GM15510 (cell line): ENCODE measurements around the gene TP53TG3E.
"Not testable (repeated sequence)": the region's sequence is repeated elsewhere in the genome, so short reads cannot be mapped to it uniquely, and the experiment has no call there.

ENCODE experiments used
- POLR2A ChIP-seq: IDR thresholded peaks from 3 replicates; pipeline ENCODE4 v1.6.1; 2011; ENCODE audit warnings: borderline replicate concordance; ENCODE audit not compliant: insufficient read length; ENCODE audit errors: extremely low read depth

Gene TP53TG3E, protein sequence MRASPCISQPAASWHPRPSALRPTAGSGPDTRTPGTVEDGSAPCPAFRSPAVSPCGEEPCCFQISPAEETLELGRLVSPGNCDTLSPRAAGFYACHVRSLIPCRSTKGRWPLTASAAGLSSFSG

DNA sequence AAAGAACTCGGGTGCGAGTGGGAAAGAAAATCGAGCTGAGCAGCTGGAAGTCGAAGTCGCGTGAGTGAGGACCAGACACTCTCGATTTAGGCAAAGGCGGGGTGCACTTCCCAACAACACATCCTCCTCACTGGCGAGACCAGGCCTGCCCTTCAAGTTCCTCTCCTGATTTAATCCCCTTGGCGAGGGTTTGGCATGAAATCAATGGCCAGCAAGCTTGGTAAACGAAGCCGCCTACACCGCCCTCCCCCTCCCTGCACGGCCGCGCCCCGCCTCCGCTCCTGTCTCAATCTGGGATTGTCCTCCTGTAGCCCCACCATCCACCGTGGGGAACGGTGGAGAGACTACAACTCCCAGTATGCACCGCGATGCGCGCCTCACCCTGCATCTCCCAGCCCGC lies at the start of gene TP53TG3E:
TP53TG3E (plus strand) TSS at position 301 of the 400 bp plus-strand sequence; CDS start at position 369, 68 bp downstream.
- TF ChIP-seq POLR2A: not testable (repeated sequence)
